Keratinocyte (primary cell): Measurements from ENCODE around the gene GC. TPM values are rescaled to one million over a fixed set of nuclear protein-coding genes. Genes with fewer than 3 reads are reported as not detected.

ENCODE experiments used
- DNase-seq: peaks from one replicate; pipeline ENCODE4 v3.0.0-alpha.2; 2011; ENCODE audit warnings: low read depth, missing footprints, low spot score
- FAIRE-seq: peaks from 2 replicates; lab custom pipeline; 2011; peaks lifted over from hg19 to GRCh38; lab: Jason Lieb, UNC
- H2AFZ ChIP-seq: 2 replicates; pipeline ENCODE4 v1.6.0; 2012; ENCODE audit warnings: low read length, control low read depth, inconsistent platforms; ENCODE audit not compliant: control insufficient read depth
- H3K27ac ChIP-seq: 2 replicates; pipeline ENCODE4 v1.5.1; 2011; ENCODE audit warnings: low read length; ENCODE audit not compliant: control insufficient read depth, insufficient read depth
- H3K27me3 ChIP-seq: 3 replicates; pipeline ENCODE4 v1.6.0; 2011; ENCODE audit warnings: low read length; ENCODE audit not compliant: control insufficient read depth, insufficient read depth; ENCODE audit errors: extremely low read depth
- H3K36me3 ChIP-seq, 2 experiments: 2 replicates in 1 of 2; 3 replicates in 1 of 2; pipeline ENCODE4 v1.5.1; 2011; ENCODE audit warnings: low read length in 2 of 2, mild to moderate bottlenecking in 1 of 2; ENCODE audit not compliant: control insufficient read depth in 2 of 2, insufficient read depth in 2 of 2; ENCODE audit errors: extremely low read depth in 1 of 2
- H3K4me1 ChIP-seq: 3 replicates; pipeline ENCODE4 v1.5.1; 2011; ENCODE audit warnings: low read length; ENCODE audit not compliant: control insufficient read depth, insufficient read depth; ENCODE audit errors: extremely low read depth
- H3K4me2 ChIP-seq: 3 replicates; pipeline ENCODE4 v1.6.0; 2011; ENCODE audit warnings: low read depth, low read length; ENCODE audit not compliant: control insufficient read depth, insufficient read depth; ENCODE audit errors: extremely low read depth
- H3K4me3 ChIP-seq, 3 experiments: fragments of 200-600 bp in 1 of 3; sonication (generic) in 1 of 3; 2 replicates in 2 of 3; 3 replicates in 1 of 3; pipeline ENCODE4 v1.5.1; 2011 to 2016; ENCODE audit warnings: low read length in 3 of 3, mild to moderate bottlenecking in 3 of 3, control low read depth in 2 of 3, inconsistent platforms in 1 of 3, low read depth in 1 of 3, mixed read lengths in 1 of 3, mixed run types in 1 of 3, moderate library complexity in 1 of 3; ENCODE audit not compliant: control insufficient read depth in 2 of 3, insufficient read depth in 2 of 3; ENCODE audit errors: extremely low read depth in 1 of 3
- H3K79me2 ChIP-seq: 2 replicates; pipeline ENCODE4 v1.6.0; 2012; ENCODE audit warnings: low read length; ENCODE audit not compliant: control insufficient read depth, insufficient read depth
- H3K9ac ChIP-seq: 3 replicates; pipeline ENCODE4 v1.6.0; 2011; ENCODE audit warnings: low read length; ENCODE audit not compliant: control insufficient read depth, insufficient read depth; ENCODE audit errors: extremely low read depth
- H3K9me1 ChIP-seq: 3 replicates; pipeline ENCODE4 v1.6.0; 2011; ENCODE audit warnings: low read length; ENCODE audit not compliant: control insufficient read depth, insufficient read depth; ENCODE audit errors: extremely low read depth
- H3K9me3 ChIP-seq: 2 replicates; pipeline ENCODE4 v1.5.1; 2012; ENCODE audit warnings: low read depth, low read length; ENCODE audit not compliant: control insufficient read depth
- H4K20me1 ChIP-seq: 3 replicates; pipeline ENCODE4 v1.6.0; 2011; ENCODE audit warnings: low read length; ENCODE audit not compliant: control insufficient read depth, insufficient read depth; ENCODE audit errors: extremely low read depth
- CTCF ChIP-seq, 3 experiments: IDR thresholded peaks in 1 of 3; conservative IDR thresholded peaks in 1 of 3; optimal IDR thresholded peaks in 1 of 3; 2 replicates in 2 of 3; 3 replicates in 1 of 3; pipeline versions ENCODE3 to v1.5.1; 2011; ENCODE audit warnings: low read length in 3 of 3, mild to moderate bottlenecking in 3 of 3, moderate library complexity in 2 of 3, control low read depth in 1 of 3, inconsistent platforms in 1 of 3; ENCODE audit not compliant: insufficient read depth in 2 of 3; ENCODE audit errors: extremely low read depth in 1 of 3
- EZH2 ChIP-seq: IDR thresholded peaks from one replicate; pipeline ENCODE4 v1.6.1; 2012; ENCODE audit warnings: inconsistent platforms, mild to moderate bottlenecking, low read length, moderate library complexity
- dilution Hi-C: fragments of 300-500 bp; cut with MboI; formaldehyde crosslinking; loops from one replicate; pipeline ENCODE4 v1.7.0; 2020; ENCODE audit warnings: low sequenced_read_pairs; ENCODE audit not compliant: extremely low pct_ligation_motif_present
- polyA plus RNA-seq, 5 experiments: library from polyadenylated mRNA; depleted of rRNA in 3 of 5; stranded (reverse) in 3 of 5; stranded (forward) in 1 of 5; unstranded in 1 of 5; fragments of >200 nt; gene quantifications; 1 replicate in 1 of 5; 2 replicates in 3 of 5; 3 replicates in 1 of 5; pipeline versions ENCODE4 v1.2.1 to v1.2.3, GENCODE V29; 2011 to 2012; ENCODE audit warnings: missing spikeins in 2 of 5, low read depth in 1 of 5, low replicate concordance in 1 of 5

The GC gene
- polyA plus RNA-seq, 1 donor (not counting 4 experiments of a cell fraction or from before 2014, with no cell fraction given): not detected

- Histone ChIP-seq H3K9me1 (no peaks in the 10 kb centered on the region), H3K4me2 (no peak overlapping the region), H3K36me3 (no peaks in the 10 kb centered on the region), H4K20me1 (no peaks in the 10 kb centered on the region), H3K79me2 (no peaks in the 10 kb centered on the region), H3K4me1 (no peaks in the 10 kb centered on the region), H3K9ac (no peak overlapping the region), H2AFZ (no peak overlapping the region), H3K27ac (no peak overlapping the region), H3K4me3 (no peak overlapping the region), H3K27me3 (no peaks in the 10 kb centered on the region), H3K9me3 (no peaks in the 10 kb centered on the region)
- TF ChIP-seq EZH2 (no peak), CTCF (optimal IDR thresholded peaks at IDR 0.05 in 1 of 3, IDR thresholded peaks at IDR 0.05 in 1 of 3, conservative IDR thresholded peaks at IDR 0.05 in 1 of 3; ENCODE audit: extremely low read depth in 1 of 3, insufficient read depth in 2 of 3, low read length in 3 of 3) (no peak)
- dilution Hi-C loops: no loop called here
- FAIRE-seq (no peak), DNase-seq (no peak)
These were observed 18.0 kb downstream of the GC start for GRCh38 chr4:71765821-71766383.

- Histone ChIP-seq H3K79me2 (no peaks in the 10 kb centered on the region), H3K9ac (no peak overlapping the region), H3K27ac (no peak overlapping the region), H4K20me1 (no peaks in the 10 kb centered on the region), H3K36me3 (no peaks in the 10 kb centered on the region), H3K4me2 (no peak overlapping the region), H3K4me3 (no peak overlapping the region), H3K9me3 (no peaks in the 10 kb centered on the region), H3K27me3 (no peaks in the 10 kb centered on the region), H3K9me1 (no peaks in the 10 kb centered on the region), H2AFZ (no peak overlapping the region), H3K4me1 (no peaks in the 10 kb centered on the region)
- no peak for TF ChIP-seq EZH2
- TF ChIP-seq CTCF (optimal IDR thresholded peaks at IDR 0.05 in 1 of 3, IDR thresholded peaks at IDR 0.05 in 1 of 3, conservative IDR thresholded peaks at IDR 0.05 in 1 of 3; ENCODE audit: extremely low read depth in 1 of 3, insufficient read depth in 2 of 3, low read length in 3 of 3): no peak
- no peak for DNase-seq
- dilution Hi-C loops: no loop called here
- FAIRE-seq: no peak
These were observed 18.5 kb downstream of the GC start for GRCh38 chr4:71765350-71765749.
